Caco-2 (cell line): ENCODE data around the gene GLIS1. TPM values are rescaled to one million over a fixed set of nuclear protein-coding genes. Genes with fewer than 3 reads are reported as not detected.

ENCODE experiments used
- BruUV-seq: library from RNA; stranded (reverse); fragments of 400-500 nt; replicated peaks from 2 replicates; lab custom pipeline; 2021; lab: Mats Ljungman, UMichigan
- CTCF ChIA-PET: fragments of 300-600 bp; sonication (Branson Sonifier 250); formaldehyde crosslinking; loops from one replicate; lab custom pipeline; 2022; ENCODE audit warnings: antibody characterized with exemption; lab: Charles Lee
- POLR2A ChIA-PET: fragments of 300-600 bp; sonication (Branson Sonifier 250); formaldehyde crosslinking; loops from one replicate; lab custom pipeline; 2022; ENCODE audit warnings: antibody characterized with exemption; lab: Charles Lee
- DNase-seq, 2 experiments: peaks; one replicate each; pipeline versions ENCODE4 v3.0.0 to v3.0.0-alpha.2; 2020 to 2022
- H3K27me3 ChIP-seq: replicated peaks from 2 replicates; pipeline ENCODE4 v1.6.0; 2011; ENCODE audit warnings: low read length; ENCODE audit not compliant: control insufficient read depth, insufficient read depth
- H3K36me3 ChIP-seq: 2 replicates; pipeline ENCODE4 v1.5.1; 2011; ENCODE audit warnings: low read length; ENCODE audit not compliant: control insufficient read depth, insufficient read depth
- H3K4me1 ChIP-seq: fragments of 250-450 bp; sonication (Bioruptor Pico); 2 replicates; pipeline ENCODE4 v1.5.1; 2020; ENCODE audit warnings: mild to moderate bottlenecking
- H3K4me3 ChIP-seq: 2 replicates; pipeline ENCODE4 v1.5.1; 2011; ENCODE audit warnings: low read depth, mild to moderate bottlenecking, control low read depth, low read length
- H3K9me3 ChIP-seq: fragments of 250-450 bp; sonication (Bioruptor Pico); 2 replicates; pipeline ENCODE4 v1.5.1; 2020; ENCODE audit warnings: mild to moderate bottlenecking, moderate library complexity
- H3K27ac Mint-ChIP-seq: one replicate; pipeline ENCODE4 v1.8.0; 2022; ENCODE audit warnings: mixed read lengths; ENCODE audit not compliant: unreplicated experiment
- H3K27me3 Mint-ChIP-seq: one replicate; pipeline ENCODE4 v1.8.0; 2022; ENCODE audit warnings: mixed read lengths; ENCODE audit not compliant: insufficient read depth, unreplicated experiment
- H3K36me3 Mint-ChIP-seq: one replicate; pipeline ENCODE4 v1.8.0; 2022; ENCODE audit warnings: mild to moderate bottlenecking, mixed read lengths; ENCODE audit not compliant: insufficient read depth, unreplicated experiment
- H3K4me1 Mint-ChIP-seq: one replicate; pipeline ENCODE4 v1.8.0; 2022; ENCODE audit warnings: low read depth, mixed read lengths; ENCODE audit not compliant: unreplicated experiment
- H3K4me3 Mint-ChIP-seq: one replicate; pipeline ENCODE4 v1.8.0; 2022; ENCODE audit warnings: mild to moderate bottlenecking, moderate library complexity, mixed read lengths; ENCODE audit not compliant: unreplicated experiment
- H3K9me3 Mint-ChIP-seq: one replicate; pipeline ENCODE4 v1.8.0; 2022; ENCODE audit warnings: mixed read lengths; ENCODE audit not compliant: unreplicated experiment
- intact Hi-C: fragments of 100-400 bp; cut with micrococcal nuclease; formaldehyde crosslinking; loops from one replicate; pipeline ENCODE4 v1.10.0; 2022; ENCODE audit not compliant: unreplicated experiment
- total RNA-seq: library from RNA; stranded (reverse); gene quantifications from 2 replicates; pipeline ENCODE4 v1.2.3, GENCODE V29; 2022
- TF ChIP-seq, protein P1 (sequence below), 2 experiments: fragments of 200-600 bp in 1 of 2; IDR thresholded peaks; 1 replicate in 1 of 2; 2 replicates in 1 of 2; pipeline versions ENCODE4 v1.5.1 to v1.8.0; 2011 to 2022; ENCODE audit warnings: antibody characterized with exemption in 1 of 2, control low read depth in 1 of 2, inconsistent platforms in 1 of 2, low read depth in 1 of 2, low read length in 1 of 2, mild to moderate bottlenecking in 1 of 2, moderate library complexity in 1 of 2; ENCODE audit not compliant: insufficient read depth in 1 of 2, severe bottlenecking in 1 of 2, unreplicated experiment in 1 of 2

GLIS1 gene
- total RNA-seq, 1 experiment from 2014 or later = not detected

DNA sequence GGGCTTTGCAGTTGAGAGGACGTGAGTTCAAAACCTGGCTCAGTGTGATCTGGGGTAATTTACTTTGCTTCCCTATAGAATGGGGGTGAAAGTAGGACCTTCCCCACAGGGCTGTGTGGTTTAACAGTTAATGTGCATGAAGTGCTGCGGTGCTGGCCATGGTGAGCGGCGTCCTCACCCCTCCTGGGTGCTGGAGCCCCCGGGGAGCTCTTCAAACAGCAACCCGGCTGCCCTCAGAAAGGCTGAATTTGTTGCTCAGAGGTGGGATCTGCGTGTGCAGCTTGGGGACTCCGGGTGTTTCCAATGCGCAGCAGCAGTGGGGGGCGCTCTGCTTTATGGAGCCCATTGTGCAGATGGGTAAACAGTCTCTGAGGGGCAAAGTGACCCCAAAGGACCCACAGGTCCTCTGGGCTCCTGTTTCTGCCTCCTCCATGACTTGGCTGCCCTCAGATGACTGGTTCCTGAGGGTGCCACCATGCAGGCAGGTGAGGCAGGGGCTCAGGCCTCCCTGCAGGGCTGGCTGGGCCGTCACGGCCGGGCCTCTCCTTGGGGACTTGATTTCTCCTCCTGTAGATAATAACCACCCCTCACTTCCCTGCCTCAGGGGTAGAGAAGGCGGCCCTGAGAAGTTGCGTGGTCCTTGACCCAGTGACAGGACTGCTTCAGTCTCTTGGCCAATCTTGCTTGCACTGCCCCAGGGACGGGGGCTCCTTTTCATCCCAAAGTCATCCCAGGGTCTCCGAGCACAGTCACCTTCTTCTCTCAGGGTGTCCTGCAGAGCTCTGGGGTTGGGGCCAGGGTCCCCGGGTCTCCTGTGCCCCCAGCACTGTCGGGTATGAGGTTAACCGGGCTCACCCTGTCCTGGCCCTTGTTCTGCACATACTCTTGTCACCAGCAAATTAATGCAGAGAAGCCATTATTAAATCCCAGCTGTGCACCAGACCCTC, 239.4 kb downstream of the GLIS1 start:
- no peaks in the 10 kb centered on the region for H3K4me1 Mint-ChIP-seq
- H3K9me3 Mint-ChIP-seq = no peaks in the 10 kb centered on the region
- BruUV-seq = no TSS peak
- ChIA-PET POLR2A (no interaction called here), CTCF (no interaction called here)
- Histone ChIP-seq H3K4me1 (no peaks in the 10 kb centered on the region), H3K9me3 (no peaks in the 10 kb centered on the region), H3K4me3 (no peak overlapping the region), H3K27me3 (no peaks in the 10 kb centered on the region), H3K36me3 (no peaks in the 10 kb centered on the region)
- no peak overlapping the region for H3K27ac Mint-ChIP-seq
- H3K36me3 Mint-ChIP-seq = no peaks in the 10 kb centered on the region
- intact Hi-C loops = no loop called here
- H3K4me3 Mint-ChIP-seq = no peak overlapping the region
- no peaks in the 10 kb centered on the region for H3K27me3 Mint-ChIP-seq
- TF ChIP-seq, protein P1, sequence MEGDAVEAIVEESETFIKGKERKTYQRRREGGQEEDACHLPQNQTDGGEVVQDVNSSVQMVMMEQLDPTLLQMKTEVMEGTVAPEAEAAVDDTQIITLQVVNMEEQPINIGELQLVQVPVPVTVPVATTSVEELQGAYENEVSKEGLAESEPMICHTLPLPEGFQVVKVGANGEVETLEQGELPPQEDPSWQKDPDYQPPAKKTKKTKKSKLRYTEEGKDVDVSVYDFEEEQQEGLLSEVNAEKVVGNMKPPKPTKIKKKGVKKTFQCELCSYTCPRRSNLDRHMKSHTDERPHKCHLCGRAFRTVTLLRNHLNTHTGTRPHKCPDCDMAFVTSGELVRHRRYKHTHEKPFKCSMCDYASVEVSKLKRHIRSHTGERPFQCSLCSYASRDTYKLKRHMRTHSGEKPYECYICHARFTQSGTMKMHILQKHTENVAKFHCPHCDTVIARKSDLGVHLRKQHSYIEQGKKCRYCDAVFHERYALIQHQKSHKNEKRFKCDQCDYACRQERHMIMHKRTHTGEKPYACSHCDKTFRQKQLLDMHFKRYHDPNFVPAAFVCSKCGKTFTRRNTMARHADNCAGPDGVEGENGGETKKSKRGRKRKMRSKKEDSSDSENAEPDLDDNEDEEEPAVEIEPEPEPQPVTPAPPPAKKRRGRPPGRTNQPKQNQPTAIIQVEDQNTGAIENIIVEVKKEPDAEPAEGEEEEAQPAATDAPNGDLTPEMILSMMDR (IDR thresholded peaks at IDR 0.05; ENCODE audit: insufficient read depth in 1 of 2, low read depth in 1 of 2, low read length in 1 of 2, severe bottlenecking in 1 of 2, unreplicated experiment in 1 of 2) = no peak
- DNase-seq = no peak

DNA sequence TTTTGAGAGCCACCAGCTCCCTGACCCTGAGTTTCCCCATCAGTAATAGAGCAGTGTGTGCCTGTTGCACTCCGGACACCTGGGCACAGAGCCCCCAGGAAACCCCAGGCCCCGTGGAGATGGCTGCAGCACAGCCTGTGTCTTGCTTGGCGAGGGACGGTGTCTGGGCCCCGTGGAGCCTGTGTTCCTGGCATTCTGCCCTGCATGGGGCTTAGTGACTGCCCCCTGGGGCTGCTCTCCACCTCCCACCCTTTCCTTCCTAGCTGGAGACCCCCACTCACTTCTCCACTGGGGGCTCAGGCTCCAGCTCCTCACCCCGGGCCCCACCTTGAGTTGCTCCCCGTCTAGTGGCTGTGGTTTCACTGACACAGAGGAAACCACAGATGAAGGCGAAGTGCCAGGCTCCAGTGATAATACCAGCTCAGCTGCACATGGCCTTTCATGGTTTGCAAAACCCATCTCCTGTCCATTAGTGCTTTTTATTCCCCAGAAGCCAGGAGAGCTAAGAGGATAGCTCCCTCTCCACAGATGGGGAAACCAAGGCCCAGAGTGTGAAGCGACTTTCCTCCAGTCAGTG, 240.3 kb downstream of the GLIS1 start:
- Histone ChIP-seq H3K27me3 (no peaks in the 10 kb centered on the region), H3K4me3 (no peak overlapping the region), H3K4me1 (no peaks in the 10 kb centered on the region), H3K36me3 (no peaks in the 10 kb centered on the region), H3K9me3 (no peaks in the 10 kb centered on the region)
- no peak for DNase-seq
- ChIA-PET CTCF (no interaction called here), POLR2A (no interaction called here)
- TF ChIP-seq, protein P1 (IDR thresholded peaks at IDR 0.05; ENCODE audit: insufficient read depth in 1 of 2, low read depth in 1 of 2, low read length in 1 of 2, severe bottlenecking in 1 of 2, unreplicated experiment in 1 of 2) = no peak
- Mint-ChIP-seq H3K27me3 (no peaks in the 10 kb centered on the region), H3K27ac (no peak overlapping the region), H3K4me1 (no peaks in the 10 kb centered on the region), H3K9me3 (no peaks in the 10 kb centered on the region), H3K36me3 (no peaks in the 10 kb centered on the region), H3K4me3 (no peak overlapping the region)
- no TSS peak for BruUV-seq
- intact Hi-C loops = no loop called here

DNA sequence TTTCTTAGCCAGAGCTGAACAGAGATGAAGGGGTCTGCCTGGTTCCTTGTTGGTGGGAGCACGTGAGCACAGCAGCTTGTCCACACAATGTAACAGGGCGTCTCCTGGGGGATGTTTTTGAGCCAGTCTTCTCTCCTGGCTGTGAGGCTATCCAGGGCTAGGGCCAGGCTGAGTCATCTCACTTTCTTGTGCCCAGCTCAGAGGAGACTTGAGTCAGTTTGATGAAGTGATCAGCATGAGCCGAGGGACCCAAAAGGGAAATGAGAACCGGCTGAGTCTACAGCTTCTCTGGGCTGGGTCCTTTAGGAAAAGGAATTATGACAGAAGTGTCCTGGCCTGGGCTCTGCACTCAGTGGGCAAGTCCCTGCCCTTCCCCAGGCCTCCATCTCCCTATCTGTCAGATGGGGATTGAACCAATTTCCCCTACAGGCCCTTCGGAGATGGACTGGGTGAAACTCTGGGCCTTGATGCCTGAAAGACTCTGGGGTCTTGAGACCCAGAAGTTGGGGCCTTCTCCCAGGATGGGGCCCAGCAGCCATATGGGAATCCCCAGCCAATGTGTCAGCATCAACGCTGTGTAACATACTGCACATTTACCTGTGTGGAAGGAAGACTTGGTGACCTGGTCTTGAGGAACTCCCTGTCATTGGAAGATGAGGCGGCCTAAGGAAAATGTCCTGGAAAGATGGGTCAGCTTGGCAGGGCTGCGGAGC, 243.2 kb downstream of the GLIS1 start:
- Mint-ChIP-seq H3K27ac (no peak overlapping the region), H3K4me3 (no peak overlapping the region), H3K4me1 (no peaks in the 10 kb centered on the region), H3K36me3 (no peaks in the 10 kb centered on the region), H3K9me3 (no peaks in the 10 kb centered on the region), H3K27me3 (no peaks in the 10 kb centered on the region)
- ChIA-PET POLR2A (no interaction called here), CTCF (no interaction called here)
- Histone ChIP-seq H3K36me3 (no peaks in the 10 kb centered on the region), H3K4me1 (no peaks in the 10 kb centered on the region), H3K27me3 (no peaks in the 10 kb centered on the region; the same call in 1 of the 2 replicates), H3K4me3 (no peak overlapping the region), H3K9me3 (no peaks in the 10 kb centered on the region)
- DNase-seq = no peak
- intact Hi-C loops = no loop called here
- BruUV-seq = no TSS peak
- TF ChIP-seq, protein P1 (IDR thresholded peaks at IDR 0.05; ENCODE audit: insufficient read depth in 1 of 2, low read depth in 1 of 2, low read length in 1 of 2, severe bottlenecking in 1 of 2, unreplicated experiment in 1 of 2) = no peak
